Measurements from ENCODE around the gene KANSL1L.

The KANSL1L gene

DNA sequence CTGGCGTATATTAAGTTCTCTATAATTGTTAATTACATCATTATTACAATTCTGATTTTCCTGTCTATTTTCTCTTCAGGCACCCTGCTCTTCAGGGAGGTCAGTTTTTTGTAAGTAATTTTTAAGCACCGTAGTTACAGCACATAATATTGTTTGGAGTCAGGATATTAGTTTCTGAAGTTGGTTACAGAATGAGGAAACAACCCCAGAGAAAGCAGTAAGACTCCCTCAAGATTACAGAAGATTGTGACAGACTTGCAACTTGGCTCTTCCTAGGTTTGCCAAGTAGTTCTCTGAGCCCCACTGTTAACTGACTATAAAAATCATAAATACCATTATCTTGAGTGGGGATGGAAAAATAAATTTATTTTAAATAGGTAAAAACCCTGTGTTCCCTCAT, 167.8 kb downstream of the KANSL1L start:
- H3K4me2 ChIP-seq (ENCODE audit: low read length), result peak overlapping the region; percentile 69
- peaks cover 59% of the 10 kb centered on the region for H3K79me2 ChIP-seq (ENCODE audit: insufficient read depth, low read length)
- 0 out of 2 replicates have a peak, but pooled peaks cover 2% of the 10 kb centered on the region for H4K20me1 ChIP-seq (ENCODE audit: insufficient read depth, low read length)
- H3K9me2 ChIP-seq (ENCODE audit: low read depth, low read length), result no peaks in the 10 kb centered on the region
- peak overlapping the region; percentile 88 for H3K4me3 ChIP-seq (ENCODE audit: low read depth, low read length, poor library complexity, severe bottlenecking)
- H3K36me3 ChIP-seq (ENCODE audit: insufficient read depth, low read length), result peaks cover 40% of the 10 kb centered on the region
- no peak overlapping the region for H2AFZ ChIP-seq (ENCODE audit: low read length)
- no peak for TF ChIP-seq EZH2 (IDR thresholded peaks at IDR 0.05; ENCODE audit: borderline replicate concordance, low read length)
- TF ChIP-seq, protein P1, sequence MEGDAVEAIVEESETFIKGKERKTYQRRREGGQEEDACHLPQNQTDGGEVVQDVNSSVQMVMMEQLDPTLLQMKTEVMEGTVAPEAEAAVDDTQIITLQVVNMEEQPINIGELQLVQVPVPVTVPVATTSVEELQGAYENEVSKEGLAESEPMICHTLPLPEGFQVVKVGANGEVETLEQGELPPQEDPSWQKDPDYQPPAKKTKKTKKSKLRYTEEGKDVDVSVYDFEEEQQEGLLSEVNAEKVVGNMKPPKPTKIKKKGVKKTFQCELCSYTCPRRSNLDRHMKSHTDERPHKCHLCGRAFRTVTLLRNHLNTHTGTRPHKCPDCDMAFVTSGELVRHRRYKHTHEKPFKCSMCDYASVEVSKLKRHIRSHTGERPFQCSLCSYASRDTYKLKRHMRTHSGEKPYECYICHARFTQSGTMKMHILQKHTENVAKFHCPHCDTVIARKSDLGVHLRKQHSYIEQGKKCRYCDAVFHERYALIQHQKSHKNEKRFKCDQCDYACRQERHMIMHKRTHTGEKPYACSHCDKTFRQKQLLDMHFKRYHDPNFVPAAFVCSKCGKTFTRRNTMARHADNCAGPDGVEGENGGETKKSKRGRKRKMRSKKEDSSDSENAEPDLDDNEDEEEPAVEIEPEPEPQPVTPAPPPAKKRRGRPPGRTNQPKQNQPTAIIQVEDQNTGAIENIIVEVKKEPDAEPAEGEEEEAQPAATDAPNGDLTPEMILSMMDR (IDR thresholded peaks at IDR 0.05; ENCODE audit: low read length), result no peak
- H3K27ac ChIP-seq (ENCODE audit: low read depth, low read length, poor library complexity, severe bottlenecking), result peak overlapping the region; percentile 46
- H3K4me1 ChIP-seq (ENCODE audit: insufficient read depth, low read length, severe bottlenecking), result peaks cover 41% of the 10 kb centered on the region
- H3K9ac ChIP-seq (ENCODE audit: low read length), result peak overlapping the region; percentile 88
- H3F3A ChIP-seq (ENCODE audit: insufficient read depth, low read length), result no peaks in the 10 kb centered on the region
- no peaks in the 10 kb centered on the region for H3K9me3 ChIP-seq (ENCODE audit: low read length)
- no peaks in the 10 kb centered on the region for H3K27me3 ChIP-seq (ENCODE audit: insufficient read depth, low read length)

DNA sequence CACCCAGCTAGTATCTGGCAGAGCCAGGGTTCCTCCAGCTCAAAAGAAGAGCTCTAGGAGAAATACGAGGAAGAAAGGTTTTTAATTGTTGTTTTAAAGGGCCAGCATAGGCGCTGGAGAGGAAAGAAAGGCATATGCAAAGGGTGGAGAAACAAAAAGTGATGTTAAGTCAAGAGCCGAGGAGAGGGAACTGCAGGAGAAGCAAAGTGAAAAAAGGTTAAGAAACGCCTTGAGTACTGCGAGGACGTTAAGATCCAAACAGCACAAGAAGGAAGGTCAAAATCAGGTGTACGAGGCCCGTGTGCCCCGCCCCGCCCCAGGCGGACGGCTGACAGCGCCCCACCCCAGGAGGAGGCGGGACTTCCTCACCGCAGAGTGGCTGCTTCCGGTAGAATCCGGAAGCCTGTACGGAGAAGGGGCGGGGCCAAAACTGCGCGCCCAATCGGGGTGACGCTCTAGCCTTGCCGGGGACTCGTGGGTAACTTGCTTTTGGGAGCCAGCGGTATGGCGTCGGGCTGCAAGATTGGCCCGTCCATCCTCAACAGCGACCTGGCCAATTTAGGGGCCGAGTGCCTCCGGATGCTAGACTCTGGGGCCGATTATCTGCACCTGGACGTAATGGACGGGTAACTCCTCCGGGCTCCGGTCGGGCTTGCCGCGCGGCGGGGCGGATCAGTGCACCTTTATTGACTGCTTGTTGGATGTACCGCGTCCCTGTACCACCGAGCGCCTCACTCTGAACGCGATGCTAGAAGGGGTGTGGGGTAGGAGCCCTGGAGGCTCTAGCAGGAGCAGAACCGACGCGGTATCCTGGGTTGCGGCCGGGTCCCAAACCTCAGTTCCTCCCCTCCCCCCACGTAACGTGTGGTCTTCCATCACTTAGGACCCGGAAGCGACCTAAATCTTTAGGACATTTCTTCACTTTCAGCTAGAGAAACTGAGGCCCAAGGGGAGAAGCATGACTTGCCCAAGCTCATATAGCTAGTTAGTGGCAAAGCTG, 168.8 kb downstream of the KANSL1L start, which contains the start of gene RPE:
Gene RPE (plus strand): TSS at position 481 of the 1,000 bp plus-strand sequence. CDS start 24 bp downstream, at position 505.
- TF ChIP-seq, protein P1 (IDR thresholded peaks at IDR 0.05; ENCODE audit: low read length), result no peak
- no peak for TF ChIP-seq EZH2 (IDR thresholded peaks at IDR 0.05; ENCODE audit: borderline replicate concordance, low read length)
- Histone ChIP-seq H3K4me3 (ENCODE audit: low read depth, low read length, poor library complexity, severe bottlenecking) (peak within 1 kb of the TSS; percentile 88), H2AFZ (ENCODE audit: low read length) (peak within 1 kb of the TSS; percentile 82), H3F3A (ENCODE audit: insufficient read depth, low read length) (no peaks in the 10 kb centered on the region), H3K79me2 (ENCODE audit: insufficient read depth, low read length) (peaks cover 50% of the 10 kb centered on the region), H3K9me3 (ENCODE audit: low read length) (no peaks in the 10 kb centered on the region), H3K9ac (ENCODE audit: low read length) (peak within 1 kb of the TSS; percentile 88), H3K4me1 (ENCODE audit: insufficient read depth, low read length, severe bottlenecking) (peaks cover 41% of the 10 kb centered on the region), H3K27me3 (ENCODE audit: insufficient read depth, low read length) (no peaks in the 10 kb centered on the region), H3K27ac (ENCODE audit: low read depth, low read length, poor library complexity, severe bottlenecking) (peak within 1 kb of the TSS; percentile 71), H4K20me1 (ENCODE audit: insufficient read depth, low read length) (0 out of 2 replicates have a peak, but pooled peaks cover 2% of the 10 kb centered on the region), H3K9me2 (ENCODE audit: low read depth, low read length) (no peaks in the 10 kb centered on the region), H3K36me3 (ENCODE audit: insufficient read depth, low read length) (peaks cover 31% of the 10 kb centered on the region; the same call in 1 of the 2 replicates), H3K4me2 (ENCODE audit: low read length) (peak within 1 kb of the TSS; percentile 94)

DNA sequence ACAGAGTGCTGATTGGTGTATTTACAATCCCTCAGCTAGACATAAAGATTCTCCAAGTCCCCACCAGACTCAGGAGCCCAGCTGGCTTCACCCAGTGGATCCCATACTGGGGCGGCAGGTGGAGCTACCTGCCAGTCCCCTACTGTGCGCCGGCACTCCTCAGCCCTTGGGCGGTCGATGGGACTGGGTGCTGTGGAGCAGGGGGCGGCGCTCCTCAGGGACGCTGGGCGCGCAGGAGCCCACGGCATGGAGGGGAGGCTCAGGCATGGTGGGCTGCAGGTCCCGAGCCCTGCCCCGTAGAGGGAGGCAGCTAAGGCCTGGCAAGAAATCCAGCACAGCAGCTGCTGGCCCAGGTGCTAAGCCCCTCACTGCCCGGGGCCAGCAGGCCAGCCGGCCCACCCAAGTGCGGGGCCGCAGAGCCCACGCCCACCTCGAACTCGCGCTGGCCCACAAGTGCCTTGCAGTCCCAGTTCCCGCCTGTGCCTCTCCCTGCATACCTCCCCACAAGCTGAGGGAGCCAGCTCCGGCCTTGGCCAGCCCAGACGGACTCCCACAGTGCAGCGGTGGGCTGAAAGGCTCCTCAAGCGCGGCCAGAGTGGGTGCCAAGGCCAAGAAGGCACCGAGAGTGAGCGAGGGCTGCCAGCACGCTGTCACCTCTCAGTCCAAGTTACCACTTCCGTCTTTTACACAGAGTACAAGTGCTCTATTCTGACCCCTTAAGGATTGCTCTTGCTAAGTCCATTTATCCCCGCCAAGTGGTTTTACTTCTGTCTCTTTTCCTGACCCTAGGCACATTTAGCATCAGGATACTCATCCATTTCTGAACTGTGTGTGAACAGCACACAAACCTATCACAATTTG, 170.5 kb downstream of the KANSL1L start:
- Histone ChIP-seq H3K9ac (ENCODE audit: low read length) (no peak overlapping the region), H3K9me3 (ENCODE audit: low read length) (no peaks in the 10 kb centered on the region), H3K4me1 (ENCODE audit: insufficient read depth, low read length, severe bottlenecking) (peaks cover 33% of the 10 kb centered on the region), H3K79me2 (ENCODE audit: insufficient read depth, low read length) (peaks cover 33% of the 10 kb centered on the region), H3K27ac (ENCODE audit: low read depth, low read length, poor library complexity, severe bottlenecking) (no peak overlapping the region), H3F3A (ENCODE audit: insufficient read depth, low read length) (no peaks in the 10 kb centered on the region), H3K4me2 (ENCODE audit: low read length) (no peak overlapping the region), H3K4me3 (ENCODE audit: low read depth, low read length, poor library complexity, severe bottlenecking) (no peak overlapping the region), H3K27me3 (ENCODE audit: insufficient read depth, low read length) (no peaks in the 10 kb centered on the region), H3K36me3 (ENCODE audit: insufficient read depth, low read length) (peaks cover 13% of the 10 kb centered on the region; the same call in 1 of the 2 replicates), H3K9me2 (ENCODE audit: low read depth, low read length) (no peaks in the 10 kb centered on the region), H2AFZ (ENCODE audit: low read length) (no peak overlapping the region), H4K20me1 (ENCODE audit: insufficient read depth, low read length) (no peaks in the 10 kb centered on the region)
- no peak for TF ChIP-seq EZH2 (IDR thresholded peaks at IDR 0.05; ENCODE audit: borderline replicate concordance, low read length)
- TF ChIP-seq, protein P1 (IDR thresholded peaks at IDR 0.05; ENCODE audit: low read length), result no peak

Data from OCI-LY1 (cell line).